ENCODE results near the gene RAB10. TPM values are rescaled to one million over a fixed set of nuclear protein-coding genes. Genes with fewer than 3 reads are reported as not detected.

The RAB10 gene
- total RNA-seq, 1 donor from 2014 or later: 91.9 TPM

GRCh38 chr2:26184121-26184520, 150.2 kb downstream of the RAB10 start:
- DNase-seq: no peak
- intact Hi-C loops (cut with DNase I): no loop called here
- no peak for ATAC-seq (ENCODE audit: poor library complexity)

GRCh38 chr2:26184555-26185303, 150.8 kb downstream of the RAB10 start:
- ATAC-seq (ENCODE audit: poor library complexity) (peak; percentile 90), DNase-seq (peak; percentile 93)
- intact Hi-C loops (cut with DNase I): no loop called here

GRCh38 chr2:26185304-26185928, 151.5 kb downstream of the RAB10 start:
- intact Hi-C loops (cut with DNase I): no loop called here
- DNase-seq: no peak
- ATAC-seq (ENCODE audit: poor library complexity): no peak

DNA sequence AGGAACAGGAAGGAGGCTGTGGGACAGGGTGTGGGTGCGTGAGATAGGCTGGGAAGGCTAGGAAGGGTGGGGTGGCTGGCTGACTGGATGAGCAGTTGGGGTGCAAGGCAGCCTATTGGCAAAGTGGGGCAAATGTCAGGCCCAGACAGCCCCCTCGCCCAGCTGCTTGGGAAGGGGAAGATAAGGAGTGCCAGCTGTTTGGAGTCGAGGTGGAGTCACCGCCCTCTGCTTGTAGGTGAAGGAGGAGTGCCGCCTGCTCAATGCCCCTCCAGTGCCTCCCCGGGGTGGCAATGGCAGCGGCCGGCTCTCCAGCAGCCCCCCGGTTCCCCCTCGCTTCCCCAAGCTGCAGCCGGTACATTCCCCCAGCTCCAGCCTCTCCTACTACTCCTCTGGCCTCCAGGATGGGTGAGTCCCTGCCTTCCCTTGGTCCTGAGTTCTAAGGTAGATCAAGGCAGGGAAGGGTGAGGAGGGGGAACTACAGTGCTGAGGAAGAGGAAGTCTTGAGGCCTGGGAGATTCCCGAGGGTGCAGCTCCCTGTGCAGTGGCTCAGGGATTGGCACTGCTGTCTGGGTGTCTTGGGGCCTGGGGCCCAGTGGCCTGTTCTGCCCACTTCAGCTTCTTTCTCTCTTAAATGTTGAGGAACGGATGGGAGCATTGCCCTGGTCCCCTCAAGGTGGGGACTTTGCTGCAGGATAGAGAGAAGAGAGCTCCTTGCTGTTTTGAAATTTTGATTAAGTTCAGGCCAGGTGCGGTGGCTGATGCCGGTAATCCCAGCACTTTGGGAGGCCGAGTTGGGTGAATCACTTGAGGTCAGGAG, 152.3 kb downstream of the RAB10 start:
- DNase-seq (no peak), ATAC-seq (ENCODE audit: poor library complexity) (no peak)
- intact Hi-C loops (cut with DNase I): no loop called here

Other genes with a start within 250 kb of the RAB10 start
- gene ASXL2, start 155.6 kb upstream of the RAB10 start, total RNA-seq: 21.3 TPM
- 3.2 TPM for gene KIF3C, start 51.6 kb upstream of the RAB10 start, total RNA-seq
- gene GAREM2, start 139.0 kb downstream of the RAB10 start, total RNA-seq: 1.3 TPM
- gene HADHA, start 210.5 kb downstream of the RAB10 start, total RNA-seq: 766 TPM
- gene HADHB, start 210.9 kb downstream of the RAB10 start, total RNA-seq: 1,664 TPM

Data from Right ventricle myocardium superior (tissue), 1 donor.